ENCODE results near the gene HDAC9.
A peak's percentile ranks its signal among the peaks of the same experiment; 100 is the strongest.
"Not testable (repeated sequence)": the region's sequence is repeated elsewhere in the genome, so short reads cannot be mapped to it uniquely, and the experiment has no call there.

Gene HDAC9

DNA sequence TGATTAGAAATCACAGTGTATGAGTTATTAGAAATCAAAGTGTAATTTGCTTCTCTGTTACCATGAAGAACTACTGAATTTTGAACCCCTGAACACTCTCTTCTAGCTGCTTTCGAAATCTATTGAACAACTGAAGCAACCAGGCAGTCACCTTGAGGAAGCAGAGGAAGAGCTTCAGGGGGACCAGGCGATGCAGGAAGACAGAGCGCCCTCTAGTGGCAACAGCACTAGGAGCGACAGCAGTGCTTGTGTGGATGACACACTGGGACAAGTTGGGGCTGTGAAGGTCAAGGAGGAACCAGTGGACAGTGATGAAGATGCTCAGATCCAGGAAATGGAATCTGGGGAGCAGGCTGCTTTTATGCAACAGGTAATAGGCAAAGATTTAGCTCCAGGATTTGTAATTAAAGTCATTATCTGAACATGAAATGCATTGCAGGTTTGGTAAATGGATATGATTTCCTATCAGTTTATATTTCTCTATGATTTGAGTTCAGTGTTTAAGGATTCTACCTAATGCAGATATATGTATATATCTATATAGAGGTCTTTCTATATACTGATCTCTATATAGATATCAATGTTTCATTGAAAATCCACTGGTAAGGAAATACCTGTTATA is 170.7 kb downstream of the HDAC9 start:
- peak; percentile 76 for DNase-seq

DNA sequence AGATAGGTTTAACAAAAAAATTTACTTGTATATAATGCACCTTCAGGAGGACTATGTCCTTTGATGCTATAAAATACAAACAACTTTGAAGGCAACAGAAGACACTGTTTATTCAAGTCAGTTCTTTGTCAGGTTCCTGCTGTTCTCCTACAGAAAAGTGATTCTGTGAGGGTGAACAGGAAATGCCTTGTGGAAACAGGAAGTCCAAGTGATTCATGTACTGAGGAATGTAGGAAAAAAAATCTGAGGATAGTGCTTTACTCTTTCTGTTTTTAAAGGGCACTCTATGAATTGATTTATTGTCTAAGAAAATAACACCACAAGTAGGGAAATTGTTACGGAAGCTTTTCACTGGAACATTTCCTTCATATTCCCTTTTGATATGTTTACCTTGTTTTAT is 171.9 kb downstream of the HDAC9 start:
- no peak for DNase-seq

DNA sequence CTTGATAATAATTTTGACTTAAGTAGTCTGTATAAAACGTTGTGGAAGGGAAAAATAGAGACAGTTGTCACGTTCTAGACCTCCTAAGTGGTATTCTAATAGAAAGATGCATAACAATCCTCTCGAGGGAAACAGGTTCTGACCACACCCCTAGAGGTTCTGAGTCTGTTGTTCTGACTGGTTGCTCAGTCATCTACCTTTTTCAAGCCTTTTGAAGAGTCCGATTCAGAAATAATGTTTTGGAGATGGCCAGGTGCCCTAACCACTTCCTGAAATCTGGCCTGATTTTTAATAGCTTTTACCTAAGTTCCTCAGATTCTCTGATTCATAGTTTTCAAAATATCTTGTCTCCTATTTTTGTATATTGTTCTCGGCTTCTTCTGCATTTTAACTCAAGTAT is 175.6 kb downstream of the HDAC9 start:
- DNase-seq: no peak

DNA sequence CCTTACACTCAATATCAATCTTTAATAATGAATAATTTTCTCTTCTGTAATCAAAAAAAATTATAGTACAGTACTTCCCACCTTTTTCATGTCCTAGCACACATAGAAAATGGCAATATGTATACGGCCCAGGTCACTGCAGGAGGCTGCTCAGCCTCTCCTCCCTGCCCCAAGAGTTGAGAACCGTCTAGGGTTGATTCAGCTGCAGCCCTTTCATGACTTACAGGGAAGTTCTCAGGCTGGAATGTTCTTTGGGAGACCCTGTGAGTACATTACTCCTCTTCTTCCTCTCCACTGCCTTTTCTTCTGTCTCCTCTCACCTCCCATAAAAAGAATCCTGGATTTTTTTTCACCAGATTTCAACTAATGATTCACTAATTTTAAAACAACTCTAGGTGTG is 180.0 kb downstream of the HDAC9 start:
- DNase-seq: no peak

DNA sequence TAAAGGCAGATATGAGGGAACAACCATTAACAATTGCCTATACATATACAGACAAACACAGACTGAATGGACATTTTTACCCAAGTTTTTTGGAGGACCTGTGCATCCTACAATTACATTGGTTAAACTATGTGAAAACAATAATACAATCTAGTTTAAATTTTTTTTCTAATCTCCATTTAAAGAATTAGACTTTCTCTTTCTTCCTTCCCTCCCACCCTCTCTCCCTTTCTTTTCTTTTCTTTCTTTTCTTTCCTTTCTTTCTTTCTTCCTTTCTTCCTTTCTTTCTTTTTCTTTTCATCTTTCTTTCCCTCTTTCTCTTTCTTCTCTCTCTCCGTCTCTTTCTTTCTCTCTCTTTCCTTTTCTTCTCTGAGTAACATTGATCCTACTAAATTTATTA is 183.7 kb downstream of the HDAC9 start:
- no peak for DNase-seq

DNA sequence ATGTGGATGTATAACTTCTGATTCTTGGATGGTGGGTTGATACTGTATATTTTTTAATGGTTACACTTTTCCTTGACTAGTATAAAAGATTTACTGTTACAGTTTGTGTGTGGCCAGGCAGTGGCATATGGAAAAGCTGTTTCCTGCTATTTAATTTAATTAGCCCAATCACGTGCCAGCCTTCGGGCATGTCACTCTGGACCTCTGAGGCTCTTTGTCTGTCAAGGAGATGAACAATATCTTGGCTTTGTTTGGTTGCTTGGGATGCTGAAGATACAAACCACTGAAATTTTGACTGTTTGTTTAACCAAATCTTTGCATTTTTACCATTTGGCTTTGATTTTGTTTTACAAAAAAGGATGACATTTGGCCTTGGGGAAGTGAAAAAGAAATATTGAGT is 185.0 kb downstream of the HDAC9 start:
- DNase-seq: no peak

DNA sequence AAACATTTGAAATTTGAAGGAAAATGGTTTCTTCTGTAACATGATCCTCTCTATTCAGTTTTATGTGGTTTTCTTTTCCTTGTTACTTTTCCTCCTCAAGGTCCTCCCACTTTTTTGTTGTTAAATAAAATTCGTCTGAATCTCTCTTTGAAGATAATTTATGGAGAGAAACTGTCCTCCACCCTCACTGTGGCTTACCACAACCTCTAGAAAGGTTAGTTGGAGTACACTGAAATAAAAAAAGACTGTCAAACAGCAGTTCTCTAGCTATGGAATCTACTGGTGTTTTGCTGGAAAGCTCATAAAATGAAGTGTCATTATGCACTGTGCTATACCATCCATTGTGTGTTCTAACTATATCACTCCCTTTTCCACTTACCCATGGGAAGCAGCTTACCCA is 189.4 kb downstream of the HDAC9 start:
- DNase-seq: no peak

DNA sequence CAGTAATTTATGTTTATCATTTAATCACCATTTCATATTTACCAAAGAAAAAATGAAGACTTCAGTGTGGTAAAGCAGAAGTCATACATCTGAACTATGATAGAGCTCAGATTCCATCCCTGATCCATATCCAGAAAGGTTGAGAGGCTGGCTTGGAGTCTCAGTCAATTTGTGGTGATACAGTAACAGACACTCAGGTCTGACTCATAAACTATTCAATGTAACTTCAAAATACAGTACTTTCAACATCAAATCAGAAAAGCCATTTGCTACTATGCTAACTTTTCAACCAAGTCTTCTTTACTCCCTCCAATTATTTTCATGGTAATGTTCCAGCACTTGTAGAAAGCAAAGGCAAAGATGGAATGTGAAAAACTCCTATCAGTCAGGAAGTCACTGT is 190.4 kb downstream of the HDAC9 start:
- no peak for DNase-seq

DNA sequence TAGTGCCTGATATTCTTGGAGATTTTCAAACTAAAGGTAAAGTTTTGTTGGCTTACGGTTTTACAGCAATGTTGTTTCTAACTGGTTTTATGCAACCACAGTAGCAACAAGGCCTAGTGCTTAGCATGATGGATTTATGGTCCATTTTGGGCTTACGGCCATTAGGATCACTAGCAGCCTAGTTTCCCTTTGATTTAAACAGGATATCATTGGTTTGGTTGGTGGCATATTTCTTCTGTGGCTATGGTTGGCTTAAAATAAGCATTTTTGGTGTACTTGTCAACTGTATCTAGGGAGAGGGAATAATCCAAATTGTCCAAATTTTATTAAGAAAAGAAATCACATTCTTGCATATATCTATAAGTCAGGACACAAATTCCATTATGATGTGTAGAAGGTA is 194.0 kb downstream of the HDAC9 start:
- DNase-seq: no peak

DNA sequence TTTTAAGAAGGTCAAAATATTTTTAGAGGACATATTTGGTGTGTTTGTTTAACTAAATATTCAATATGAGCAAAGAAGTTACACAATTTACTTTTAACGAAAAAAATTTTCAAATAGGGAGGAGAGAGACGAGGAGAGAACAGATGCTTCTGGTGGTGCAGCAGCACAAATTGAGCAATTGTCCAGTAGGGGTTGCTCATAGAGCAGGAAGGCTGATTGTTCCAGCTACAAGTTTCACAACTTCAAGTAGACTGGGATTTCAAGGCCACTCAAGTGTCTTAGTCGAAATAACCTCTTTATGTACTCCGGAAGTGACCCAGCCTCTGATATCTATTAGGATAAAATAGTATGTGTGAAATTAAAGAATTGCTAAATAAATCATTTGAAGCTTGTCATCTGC is 197.9 kb downstream of the HDAC9 start:
- no peak for DNase-seq

DNA sequence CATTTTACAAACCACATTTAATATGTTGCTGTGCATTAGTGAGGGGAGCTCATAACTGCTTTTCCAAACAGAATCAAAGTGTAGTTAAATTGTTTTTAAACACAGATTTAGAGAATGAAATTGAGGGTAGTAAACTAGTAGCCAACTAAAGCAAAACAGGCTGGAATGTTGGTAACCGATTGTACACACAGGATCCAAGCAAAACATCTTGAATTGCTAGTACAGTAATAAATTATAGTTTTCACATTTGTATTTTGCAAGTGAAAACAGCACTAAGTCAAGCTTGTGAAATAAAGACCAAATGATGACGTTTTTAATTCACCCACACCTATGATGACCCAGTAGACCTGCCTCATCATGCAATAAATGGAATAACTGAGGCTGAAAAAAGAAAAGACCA is 198.3 kb downstream of the HDAC9 start:
- no peak for DNase-seq

DNA sequence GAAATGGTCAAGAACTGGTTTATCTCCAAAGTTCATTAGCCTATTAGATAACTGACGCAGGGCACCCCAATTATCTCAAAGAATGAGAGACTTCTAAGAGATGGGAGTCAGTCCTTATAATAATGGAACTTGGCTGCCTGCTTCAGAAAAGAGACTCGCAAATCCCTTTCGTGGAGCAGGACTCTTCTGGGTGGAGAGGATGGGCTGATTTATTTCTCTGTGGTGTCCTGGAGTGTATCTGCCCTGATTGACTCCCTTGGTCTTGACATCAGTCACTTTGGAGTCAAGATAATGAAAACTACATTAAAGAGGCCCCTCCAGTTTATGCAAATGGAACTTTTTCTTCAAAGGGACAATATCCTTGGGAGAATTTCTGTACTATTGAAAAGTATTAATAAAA is 198.9 kb downstream of the HDAC9 start:
- no peak for DNase-seq

DNA sequence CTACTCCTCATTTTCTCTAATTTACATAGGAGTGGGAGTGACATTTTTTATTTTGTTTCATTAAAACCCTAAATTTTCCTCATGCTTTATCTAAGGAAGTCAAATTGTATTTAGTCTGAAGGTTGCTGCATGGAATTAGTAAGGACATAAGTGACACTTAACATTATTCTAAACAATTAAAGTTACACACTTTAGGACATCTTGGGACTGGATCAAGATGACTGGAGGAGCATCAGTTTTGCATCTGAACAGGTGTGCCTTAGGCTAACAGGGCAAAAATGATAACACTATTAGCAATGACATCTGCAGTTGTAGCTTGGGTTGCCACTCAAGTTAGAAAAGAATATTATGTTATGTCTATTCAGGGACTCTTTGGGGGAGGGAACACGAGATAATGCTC is 199.4 kb downstream of the HDAC9 start:
- no peak for DNase-seq

DNA sequence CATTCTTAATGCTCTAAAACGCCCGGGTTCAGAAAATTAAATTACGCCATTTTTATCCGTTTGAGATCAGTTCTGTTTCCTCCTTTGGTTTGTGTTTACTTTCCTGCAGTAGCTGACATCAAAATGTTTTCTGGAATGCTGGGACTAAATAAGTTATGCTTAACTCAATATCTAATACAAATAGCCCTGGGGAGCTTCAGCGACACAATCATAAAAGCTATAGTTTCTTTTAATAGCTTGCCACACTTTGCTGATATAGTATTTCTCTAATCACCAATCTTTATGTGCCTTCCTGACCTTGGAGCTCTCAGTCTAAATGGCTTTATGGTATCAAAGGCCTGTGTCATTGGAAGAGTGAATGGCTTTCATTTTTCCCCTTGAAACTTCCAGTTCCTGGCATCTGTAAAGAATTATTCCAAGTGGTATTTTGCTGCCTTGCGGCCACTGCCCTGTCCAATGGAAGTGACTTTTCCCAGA is 202.7 kb downstream of the HDAC9 start:
- DNase-seq: no peak

DNA sequence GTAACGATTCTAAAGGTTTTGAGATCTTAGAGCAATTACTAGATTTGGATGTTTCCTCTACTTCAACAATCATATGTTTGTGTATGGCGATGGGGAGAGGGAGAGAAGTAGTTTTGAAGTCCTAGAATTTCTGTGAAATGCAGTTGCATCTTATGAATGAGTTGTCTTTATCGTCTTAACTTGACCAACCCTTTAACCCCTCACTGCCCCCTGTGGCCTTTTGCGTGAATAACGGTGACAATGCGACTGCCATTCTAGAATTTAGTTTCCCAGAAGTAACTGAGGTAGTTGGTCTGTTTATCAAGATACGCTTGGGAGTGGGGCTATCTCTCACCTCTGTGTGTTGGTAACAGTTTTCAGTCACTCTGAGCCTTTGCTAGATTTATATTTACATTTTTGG is 204.6 kb downstream of the HDAC9 start:
- peak; percentile 29 for DNase-seq

DNA sequence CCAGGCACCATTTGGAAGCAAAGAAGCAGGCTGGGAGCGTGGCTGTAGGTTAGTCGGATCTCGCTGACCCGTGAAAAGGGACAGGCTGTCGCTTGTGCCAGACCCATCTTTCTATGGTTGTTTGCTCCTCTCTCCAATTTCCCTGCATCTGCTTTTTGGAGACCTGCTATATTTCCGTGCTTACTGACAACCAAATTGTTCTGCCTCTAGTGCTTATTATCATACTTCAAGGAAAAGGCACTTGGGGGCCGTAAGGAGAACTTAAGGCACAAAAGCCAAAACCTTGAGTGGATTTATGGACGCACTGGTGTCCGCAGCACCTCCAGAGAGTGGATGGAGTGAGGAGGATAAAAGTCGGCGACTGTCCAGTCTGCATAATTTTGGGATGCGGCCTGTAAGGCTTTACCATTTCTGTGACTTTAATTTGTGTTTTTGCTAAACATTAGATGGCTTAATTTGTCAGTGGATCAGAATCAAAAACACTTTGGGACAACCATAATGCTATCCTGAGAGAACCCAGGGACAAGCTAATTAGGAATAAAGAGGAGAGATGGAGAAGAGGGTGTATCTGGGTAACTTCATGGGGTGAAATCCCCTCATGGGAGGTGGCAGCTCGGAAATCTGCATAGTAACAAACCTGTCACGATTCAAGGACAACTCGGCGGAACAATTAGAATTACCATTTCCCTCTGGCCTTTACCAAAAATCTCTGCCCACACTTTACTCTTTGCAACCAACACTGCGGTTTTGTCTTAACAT is 206.7 kb downstream of the HDAC9 start:
- no peak for DNase-seq

DNA sequence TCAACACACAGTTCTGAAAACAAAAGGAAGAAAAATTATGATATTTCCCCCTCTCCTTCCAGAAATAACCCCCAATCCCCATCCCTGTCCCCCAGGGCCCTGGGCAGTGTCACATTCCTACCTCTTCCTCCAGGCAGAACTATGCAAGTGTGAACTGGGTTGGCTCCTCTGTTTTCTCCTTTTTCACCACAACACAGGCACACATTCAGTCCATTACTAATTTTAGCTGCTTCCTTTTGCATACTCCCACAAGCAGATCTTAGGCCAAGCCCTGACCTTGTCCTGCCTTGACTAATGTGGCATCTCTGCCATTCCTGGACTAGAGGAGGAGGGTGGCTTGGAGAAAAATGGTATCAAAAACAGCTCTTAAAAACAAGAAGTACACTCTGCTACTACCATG is 208.1 kb downstream of the HDAC9 start:
- no peak for DNase-seq

DNA sequence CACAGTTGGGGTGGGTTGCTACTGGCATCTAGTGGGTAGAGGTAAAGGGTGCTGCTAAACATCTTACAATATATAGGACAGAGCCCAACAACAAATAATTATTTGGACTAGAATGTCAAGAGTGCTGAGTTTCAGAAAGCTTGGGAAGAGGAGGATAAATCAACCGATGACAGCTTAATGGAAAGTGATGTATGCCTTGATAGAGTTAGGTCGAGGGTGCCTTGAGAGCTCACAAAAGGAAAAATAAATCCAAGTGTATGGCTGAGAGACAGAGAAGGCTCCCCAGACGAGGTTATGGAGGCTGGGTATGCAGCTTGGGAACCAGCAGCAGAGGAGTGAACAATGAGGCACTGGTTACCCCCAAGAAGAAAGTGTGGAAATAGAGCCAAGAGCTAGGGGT is 211.1 kb downstream of the HDAC9 start:
- DNase-seq: no peak

DNA sequence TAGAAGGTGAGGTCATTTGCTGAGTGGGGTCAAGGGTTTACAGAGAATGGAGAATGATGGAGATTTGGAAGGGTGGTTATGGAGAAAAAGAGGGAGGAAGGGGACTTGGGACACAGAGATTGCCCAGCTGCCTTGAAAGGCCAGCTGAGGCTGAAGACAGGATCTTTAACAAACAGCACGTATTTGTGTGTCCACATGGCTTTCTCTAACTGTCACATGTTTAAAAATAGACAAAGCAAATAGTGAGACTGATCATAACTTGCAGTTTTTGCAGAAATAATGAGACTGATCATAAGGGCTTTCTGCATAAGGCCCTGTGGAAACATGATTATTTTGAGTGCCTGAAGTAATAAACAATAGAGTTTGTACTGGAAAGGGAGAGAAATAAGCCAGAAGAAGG is 212.7 kb downstream of the HDAC9 start:
- no peak for DNase-seq

DNA sequence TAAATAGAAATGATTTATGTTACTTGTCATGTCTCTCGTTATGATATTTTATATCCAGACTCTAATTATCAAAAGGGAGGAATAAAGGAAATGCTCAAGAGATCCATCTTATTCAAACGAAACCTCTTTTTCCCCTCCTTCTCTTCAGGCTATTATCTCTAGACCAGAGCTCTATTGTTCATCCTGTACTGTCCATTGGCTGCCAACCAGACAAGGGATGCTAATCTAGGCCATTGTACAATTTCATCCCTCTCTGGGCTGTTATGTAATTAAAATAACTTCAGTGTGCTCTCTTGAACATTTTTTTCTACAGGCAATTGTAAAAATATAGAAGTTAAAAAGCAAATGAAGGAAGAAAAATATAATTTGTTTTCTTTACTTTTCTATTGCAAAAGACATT is 220.4 kb downstream of the HDAC9 start:
- no peak for DNase-seq

DNA sequence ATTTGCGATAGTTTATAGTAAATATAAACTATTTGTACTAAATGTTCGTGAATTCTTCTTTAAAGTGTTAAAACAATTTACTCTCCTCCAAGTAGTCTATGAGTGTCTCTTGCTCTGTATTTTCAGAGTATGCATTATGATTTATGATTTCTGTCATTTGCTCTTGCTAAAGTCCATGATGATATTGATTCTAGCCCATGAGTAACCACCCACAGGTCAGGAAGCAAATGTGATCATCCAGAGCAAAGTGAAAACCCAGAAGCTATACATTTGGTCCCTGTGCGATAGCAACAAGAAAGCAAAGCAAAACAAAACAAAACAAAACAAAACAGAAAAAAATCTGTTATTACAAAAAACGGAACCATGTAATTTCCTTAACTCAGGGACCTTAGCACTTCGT is 225.9 kb downstream of the HDAC9 start:
- DNase-seq: no peak

DNA sequence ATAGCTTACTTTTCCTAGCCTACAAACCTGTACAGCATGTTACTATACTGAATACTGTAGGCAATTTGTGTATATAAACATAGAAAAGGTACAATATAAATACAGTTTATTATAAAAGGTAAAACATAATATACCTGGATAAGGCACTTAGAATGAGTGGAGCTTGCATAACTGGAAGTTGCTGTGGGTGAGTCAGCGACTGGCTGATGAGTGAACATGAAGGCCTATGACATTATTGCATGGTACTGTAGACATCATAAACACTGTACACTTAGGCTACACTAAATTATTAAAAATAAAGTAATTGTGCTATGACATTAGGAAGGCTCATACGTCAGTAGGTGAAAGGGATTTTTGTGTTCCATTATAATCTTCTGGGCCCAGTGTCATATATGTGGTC is 228.8 kb downstream of the HDAC9 start:
- no peak for DNase-seq

DNA sequence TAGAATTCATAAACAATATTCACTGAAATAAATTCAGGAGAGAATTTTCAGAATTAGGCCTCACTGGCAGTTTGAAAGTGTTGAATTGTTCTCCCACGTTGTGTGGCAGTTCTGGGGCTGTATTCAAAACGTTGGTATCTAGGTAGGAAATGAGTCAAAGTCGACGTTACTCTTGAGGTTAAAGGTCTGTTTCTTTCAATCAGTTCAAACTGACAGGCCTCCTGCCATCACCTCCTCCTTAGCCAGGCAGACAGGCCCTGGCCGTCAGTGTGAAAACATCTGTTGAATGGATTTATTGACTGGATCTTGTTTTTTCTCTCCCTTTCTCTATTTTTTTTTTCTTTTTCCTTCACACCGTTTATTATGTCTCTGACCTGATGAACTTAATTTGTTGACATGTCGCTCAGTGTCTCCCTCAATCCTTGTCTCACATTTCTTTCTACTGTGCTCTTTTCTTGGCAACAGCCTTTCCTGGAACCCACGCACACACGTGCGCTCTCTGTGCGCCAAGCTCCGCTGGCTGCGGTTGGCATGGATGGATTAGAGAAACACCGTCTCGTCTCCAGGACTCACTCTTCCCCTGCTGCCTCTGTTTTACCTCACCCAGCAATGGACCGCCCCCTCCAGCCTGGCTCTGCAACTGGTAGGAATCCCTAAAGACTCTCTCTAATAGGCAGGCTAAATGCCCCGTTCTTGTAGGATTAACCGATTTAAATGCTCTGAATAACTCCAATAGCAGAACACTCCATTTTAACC is 231.7 kb downstream of the HDAC9 start:
- DNase-seq: peak; percentile 2

DNA sequence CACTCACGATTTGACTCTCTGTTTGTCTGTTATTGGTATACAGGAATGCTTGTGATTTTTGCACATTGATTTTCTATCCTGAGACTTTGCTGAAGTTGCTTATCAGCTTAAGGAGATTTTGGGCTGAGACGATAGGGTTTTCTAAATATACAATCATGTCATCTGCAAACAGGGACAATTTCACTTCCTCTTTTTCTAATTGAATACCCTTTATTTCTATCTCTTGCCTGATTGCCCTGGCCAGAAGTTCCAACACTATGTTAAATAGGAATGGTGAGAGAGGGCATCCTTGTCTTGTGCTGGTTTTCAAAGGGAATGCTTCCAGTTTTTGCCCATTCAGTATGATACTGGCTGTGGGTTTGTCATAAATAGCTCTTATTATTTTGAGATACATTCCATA is 240.5 kb downstream of the HDAC9 start:
- DNase-seq: not testable (repeated sequence)

All from activated CD4-positive, alpha-beta T cell treated with anti-CD3 and anti-CD28 coated beads, Interleukin-2, amount 50 U/mL, for 16 hours (primary cell).